ENCODE measurements around the gene LEUTX.
A peak's percentile ranks its signal among the peaks of the same experiment; 100 is the strongest.

The LEUTX gene, protein sequence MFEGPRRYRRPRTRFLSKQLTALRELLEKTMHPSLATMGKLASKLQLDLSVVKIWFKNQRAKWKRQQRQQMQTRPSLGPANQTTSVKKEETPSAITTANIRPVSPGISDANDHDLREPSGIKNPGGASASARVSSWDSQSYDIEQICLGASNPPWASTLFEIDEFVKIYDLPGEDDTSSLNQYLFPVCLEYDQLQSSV

GRCh38 chr19:39778763-39779162 lies at the start of gene LEUTX:
Gene LEUTX, plus strand, starts transcription at chr19:39778854. Its CDS starts 67 bp downstream, at chr19:39778921.
- peaks cover 8% of the 10 kb centered on the region for H3K27me3 Mint-ChIP-seq
- H3K9me3 Mint-ChIP-seq (ENCODE audit: low read depth), result no peaks in the 10 kb centered on the region
- H3K27ac Mint-ChIP-seq, result no peak within 1 kb of the TSS
- H3K36me3 Mint-ChIP-seq, result no peaks in the 10 kb centered on the region
- no peaks in the 10 kb centered on the region for H3K4me1 Mint-ChIP-seq (ENCODE audit: low read depth)
- H3K4me3 Mint-ChIP-seq, result no peak within 1 kb of the TSS

GRCh38 chr19:39729594-39729993 lies 49.1 kb upstream of the LEUTX start:
- Mint-ChIP-seq H3K27me3 (peaks cover 4% of the 10 kb centered on the region), H3K4me1 (ENCODE audit: low read depth) (no peaks in the 10 kb centered on the region), H3K9me3 (ENCODE audit: low read depth) (no peaks in the 10 kb centered on the region), H3K27ac (no peak overlapping the region), H3K4me3 (no peak overlapping the region), H3K36me3 (no peaks in the 10 kb centered on the region)

- Mint-ChIP-seq H3K4me1 (ENCODE audit: low read depth) (peaks cover 7% of the 10 kb centered on the region), H3K36me3 (no peaks in the 10 kb centered on the region), H3K27ac (no peak overlapping the region), H3K9me3 (ENCODE audit: low read depth) (no peaks in the 10 kb centered on the region), H3K4me3 (no peak overlapping the region), H3K27me3 (peaks cover 4% of the 10 kb centered on the region)
Observed at GRCh38 chr19:39731685-39732084, 47.0 kb upstream of the LEUTX start.

GRCh38 chr19:39733841-39734240 lies 44.8 kb upstream of the LEUTX start:
- H3K9me3 Mint-ChIP-seq (ENCODE audit: low read depth), result no peaks in the 10 kb centered on the region
- H3K27me3 Mint-ChIP-seq, result peaks cover 4% of the 10 kb centered on the region
- H3K36me3 Mint-ChIP-seq, result no peaks in the 10 kb centered on the region
- H3K4me3 Mint-ChIP-seq, result no peak overlapping the region
- H3K4me1 Mint-ChIP-seq (ENCODE audit: low read depth), result peaks cover 14% of the 10 kb centered on the region
- no peak overlapping the region for H3K27ac Mint-ChIP-seq

GRCh38 chr19:39735688-39736087 lies 43.0 kb upstream of the LEUTX start:
- H3K27me3 Mint-ChIP-seq, result peaks cover 8% of the 10 kb centered on the region
- no peak overlapping the region for H3K27ac Mint-ChIP-seq

GRCh38 chr19:39736088-39736487 lies 42.6 kb upstream of the LEUTX start:
- H3K27ac Mint-ChIP-seq, result no peak overlapping the region
- H3K27me3 Mint-ChIP-seq, result peaks cover 6% of the 10 kb centered on the region
- no peak overlapping the region for H3K4me3 Mint-ChIP-seq

More at GRCh38 chr19:39735688-39736087, 43.0 kb upstream of the LEUTX start:
- Mint-ChIP-seq H3K9me3 (ENCODE audit: low read depth) (no peaks in the 10 kb centered on the region), H3K36me3 (no peaks in the 10 kb centered on the region), H3K4me3 (no peak overlapping the region), H3K4me1 (ENCODE audit: low read depth) (peaks cover 22% of the 10 kb centered on the region)

GRCh38 chr19:39737351-39737750 lies 41.3 kb upstream of the LEUTX start:
- Mint-ChIP-seq H3K27me3 (peaks cover 6% of the 10 kb centered on the region), H3K9me3 (ENCODE audit: low read depth) (no peaks in the 10 kb centered on the region), H3K4me1 (ENCODE audit: low read depth) (peaks cover 26% of the 10 kb centered on the region), H3K4me3 (no peak overlapping the region), H3K27ac (no peak overlapping the region), H3K36me3 (no peaks in the 10 kb centered on the region)

More at GRCh38 chr19:39736088-39736487, 42.6 kb upstream of the LEUTX start:
- H3K9me3 Mint-ChIP-seq (ENCODE audit: low read depth), result no peaks in the 10 kb centered on the region
- H3K36me3 Mint-ChIP-seq, result no peaks in the 10 kb centered on the region
- peaks cover 23% of the 10 kb centered on the region for H3K4me1 Mint-ChIP-seq (ENCODE audit: low read depth)

- Mint-ChIP-seq H3K4me1 (ENCODE audit: low read depth) (peaks cover 26% of the 10 kb centered on the region), H3K27me3 (peaks cover 8% of the 10 kb centered on the region), H3K36me3 (no peaks in the 10 kb centered on the region), H3K27ac (no peak within 1 kb of the TSS), H3K9me3 (ENCODE audit: low read depth) (no peaks in the 10 kb centered on the region), H3K4me3 (no peak within 1 kb of the TSS)
Observed at GRCh38 chr19:39737891-39738290, 40.8 kb upstream of the LEUTX start, which contains the start of gene CLC. Gene CLC, minus strand, starts transcription at chr19:39738029. Its CDS starts 77 bp downstream, at chr19:39737952.

DNA sequence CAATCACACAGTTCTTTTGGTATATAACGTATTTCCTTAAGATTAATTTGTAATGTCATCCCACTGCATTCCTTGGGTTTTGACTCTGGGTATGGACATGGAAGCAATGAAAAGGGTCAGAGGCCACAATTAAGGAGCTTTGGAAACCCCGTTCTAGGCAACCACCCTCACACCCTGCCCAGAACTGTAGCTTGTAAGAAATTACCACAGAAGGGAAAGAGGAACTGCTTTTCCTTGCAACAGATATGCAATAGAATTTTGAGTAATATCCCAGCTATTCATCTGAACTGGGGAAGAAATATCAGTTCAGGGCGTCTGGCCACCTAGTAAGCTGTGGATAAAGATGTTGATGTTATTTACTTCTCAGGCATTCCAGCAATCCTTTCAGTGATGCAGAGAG lies 39.8 kb upstream of the LEUTX start:
- no peak overlapping the region for H3K27ac Mint-ChIP-seq
- H3K4me3 Mint-ChIP-seq, result no peak overlapping the region
- no peaks in the 10 kb centered on the region for H3K9me3 Mint-ChIP-seq (ENCODE audit: low read depth)

GRCh38 chr19:39740395-39740794 lies 38.3 kb upstream of the LEUTX start:
- H3K9me3 Mint-ChIP-seq (ENCODE audit: low read depth), result no peaks in the 10 kb centered on the region
- peaks cover 12% of the 10 kb centered on the region for H3K27me3 Mint-ChIP-seq
- H3K4me1 Mint-ChIP-seq (ENCODE audit: low read depth), result peaks cover 26% of the 10 kb centered on the region
- H3K36me3 Mint-ChIP-seq, result no peaks in the 10 kb centered on the region
- peak overlapping the region; percentile 22 for H3K27ac Mint-ChIP-seq
- H3K4me3 Mint-ChIP-seq, result peak overlapping the region; percentile 58

More for the DNA sequence above, 39.8 kb upstream of the LEUTX start:
- Mint-ChIP-seq H3K36me3 (no peaks in the 10 kb centered on the region), H3K27me3 (peaks cover 10% of the 10 kb centered on the region), H3K4me1 (ENCODE audit: low read depth) (peaks cover 26% of the 10 kb centered on the region)

GRCh38 chr19:39745643-39746042 lies 33.0 kb upstream of the LEUTX start:
- Mint-ChIP-seq H3K27ac (no peak overlapping the region), H3K9me3 (ENCODE audit: low read depth) (no peaks in the 10 kb centered on the region), H3K27me3 (peaks cover 20% of the 10 kb centered on the region), H3K4me3 (no peak overlapping the region), H3K4me1 (ENCODE audit: low read depth) (peaks cover 5% of the 10 kb centered on the region), H3K36me3 (no peaks in the 10 kb centered on the region)

GRCh38 chr19:39746836-39747529 lies 31.7 kb upstream of the LEUTX start:
- Mint-ChIP-seq H3K36me3 (no peaks in the 10 kb centered on the region), H3K4me3 (no peak overlapping the region), H3K9me3 (ENCODE audit: low read depth) (no peaks in the 10 kb centered on the region), H3K27me3 (peaks cover 20% of the 10 kb centered on the region), H3K4me1 (ENCODE audit: low read depth) (no peaks in the 10 kb centered on the region), H3K27ac (no peak overlapping the region)

DNA sequence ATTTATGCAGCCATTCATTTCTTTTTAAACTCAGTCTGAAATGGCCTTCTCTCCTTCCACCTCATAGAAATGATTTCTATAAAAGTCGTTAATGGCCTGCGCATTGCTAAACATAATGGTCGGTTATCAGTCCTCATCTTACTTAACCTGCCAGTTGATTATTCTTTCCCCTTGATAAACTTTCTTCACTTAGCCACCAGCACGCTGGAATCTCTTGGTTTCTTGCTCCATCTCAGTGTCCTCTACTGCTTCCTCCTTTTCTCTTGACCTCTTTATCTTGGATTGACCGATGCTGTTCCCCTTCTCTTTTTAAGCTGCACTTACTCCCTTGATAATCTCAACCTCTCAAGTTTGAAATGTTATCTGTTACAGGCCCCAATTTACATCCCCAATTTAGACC lies 28.7 kb upstream of the LEUTX start:
- H3K9me3 Mint-ChIP-seq (ENCODE audit: low read depth), result no peaks in the 10 kb centered on the region
- no peak overlapping the region for H3K4me3 Mint-ChIP-seq
- H3K27ac Mint-ChIP-seq, result no peak overlapping the region
- H3K4me1 Mint-ChIP-seq (ENCODE audit: low read depth), result no peaks in the 10 kb centered on the region
- peaks cover 16% of the 10 kb centered on the region for H3K27me3 Mint-ChIP-seq
- no peaks in the 10 kb centered on the region for H3K36me3 Mint-ChIP-seq

- Mint-ChIP-seq H3K4me1 (ENCODE audit: low read depth) (no peaks in the 10 kb centered on the region), H3K27ac (no peak overlapping the region), H3K27me3 (peaks cover 9% of the 10 kb centered on the region), H3K4me3 (no peak overlapping the region), H3K36me3 (no peaks in the 10 kb centered on the region), H3K9me3 (ENCODE audit: low read depth) (no peaks in the 10 kb centered on the region)
Observed at GRCh38 chr19:39752390-39752789, 26.3 kb upstream of the LEUTX start.

DNA sequence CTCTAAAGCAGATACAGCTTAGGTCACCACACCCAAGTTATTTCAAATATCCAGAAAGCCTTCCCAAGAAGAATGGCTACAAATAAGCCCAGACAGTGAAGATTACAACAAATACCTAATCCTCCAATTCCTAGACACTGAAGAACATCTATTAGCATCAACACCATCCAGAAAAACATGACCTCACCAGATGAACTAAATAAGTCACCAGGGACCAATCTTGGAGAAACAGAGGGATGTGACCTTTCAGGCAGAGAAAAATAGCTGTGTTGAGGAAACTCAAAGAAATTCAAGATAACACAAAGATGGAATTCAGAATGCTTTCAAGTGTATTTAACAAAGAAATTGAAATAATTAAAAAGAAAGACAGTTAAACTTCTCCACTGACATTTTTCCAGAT lies 25.9 kb upstream of the LEUTX start:
- H3K27me3 Mint-ChIP-seq, result peaks cover 10% of the 10 kb centered on the region
- H3K4me3 Mint-ChIP-seq, result no peak overlapping the region
- H3K36me3 Mint-ChIP-seq, result no peaks in the 10 kb centered on the region
- H3K27ac Mint-ChIP-seq, result no peak overlapping the region
- no peaks in the 10 kb centered on the region for H3K9me3 Mint-ChIP-seq (ENCODE audit: low read depth)
- no peaks in the 10 kb centered on the region for H3K4me1 Mint-ChIP-seq (ENCODE audit: low read depth)
